ENCODE measurements around the gene RNF220.

- TF ChIP-seq CTCF (conservative IDR thresholded peaks at IDR 0.05) (no peak), ZFX (IDR thresholded peaks at IDR 0.05) (no peak)
These were observed 6.8 kb downstream of the RNF220 start for GRCh38 chr1:44411861-44412260.

Data from C4-2B (cell line).